ENCODE data around the gene GRAMD2B.
"Not testable (repeated sequence)": the region's sequence is repeated elsewhere in the genome, so short reads cannot be mapped to it uniquely, and the experiment has no call there.

Gene GRAMD2B

GRCh38 chr5:126450346-126450745 lies 27.1 kb downstream of the GRAMD2B start:
- no peak for DNase-seq (ENCODE audit: low read depth)

GRCh38 chr5:126450907-126451306 lies 27.7 kb downstream of the GRAMD2B start:
- DNase-seq (ENCODE audit: low read depth): no peak

- DNase-seq (ENCODE audit: low read depth): no peak
These were observed 29.3 kb downstream of the GRAMD2B start for GRCh38 chr5:126452477-126452876.

- no peak for DNase-seq (ENCODE audit: low read depth)
These were observed 30.9 kb downstream of the GRAMD2B start for GRCh38 chr5:126454081-126454480.

- no peak for DNase-seq (ENCODE audit: low read depth)
These were observed 31.3 kb downstream of the GRAMD2B start for GRCh38 chr5:126454535-126454934.

- no peak for DNase-seq (ENCODE audit: low read depth)
These were observed 32.1 kb downstream of the GRAMD2B start for GRCh38 chr5:126455264-126455663.

GRCh38 chr5:126455728-126456127 lies 32.5 kb downstream of the GRAMD2B start:
- DNase-seq (ENCODE audit: low read depth): no peak

GRCh38 chr5:126456217-126456820 lies 33.1 kb downstream of the GRAMD2B start:
- no peak for DNase-seq (ENCODE audit: low read depth)

- DNase-seq (ENCODE audit: low read depth): no peak
These were observed 37.2 kb downstream of the GRAMD2B start for GRCh38 chr5:126460459-126460858.

GRCh38 chr5:126460977-126461376 lies 37.8 kb downstream of the GRAMD2B start:
- DNase-seq (ENCODE audit: low read depth): no peak

- no peak for DNase-seq (ENCODE audit: low read depth)
These were observed 38.6 kb downstream of the GRAMD2B start for GRCh38 chr5:126461838-126462237.

GRCh38 chr5:126462239-126463014 lies 39.2 kb downstream of the GRAMD2B start:
- DNase-seq (ENCODE audit: low read depth): no peak

GRCh38 chr5:126464016-126464415 lies 40.8 kb downstream of the GRAMD2B start:
- no peak for DNase-seq (ENCODE audit: low read depth)

GRCh38 chr5:126464959-126465358 lies 41.8 kb downstream of the GRAMD2B start:
- DNase-seq (ENCODE audit: low read depth): no peak

- DNase-seq (ENCODE audit: low read depth): no peak
These were observed 44.9 kb downstream of the GRAMD2B start for GRCh38 chr5:126468091-126468490.

GRCh38 chr5:126469536-126470316 lies 46.5 kb downstream of the GRAMD2B start:
- DNase-seq (ENCODE audit: low read depth): no peak

GRCh38 chr5:126470529-126470928 lies 47.3 kb downstream of the GRAMD2B start:
- not testable (repeated sequence) for DNase-seq (ENCODE audit: low read depth)

- no peak for DNase-seq (ENCODE audit: low read depth)
These were observed 48.0 kb downstream of the GRAMD2B start for GRCh38 chr5:126471247-126471646.

- no peak for DNase-seq (ENCODE audit: low read depth)
These were observed 48.8 kb downstream of the GRAMD2B start for GRCh38 chr5:126471875-126472537.

- DNase-seq (ENCODE audit: low read depth): no peak
These were observed 49.3 kb downstream of the GRAMD2B start for GRCh38 chr5:126472538-126472889.

GRCh38 chr5:126477294-126478117 lies 54.3 kb downstream of the GRAMD2B start:
- DNase-seq (ENCODE audit: low read depth): no peak

GRCh38 chr5:126479810-126480209 lies 56.6 kb downstream of the GRAMD2B start:
- no peak for DNase-seq (ENCODE audit: low read depth)

Data from T-helper 22 cell (primary cell).